Measurements from ENCODE around the gene DIP2C.

DNA sequence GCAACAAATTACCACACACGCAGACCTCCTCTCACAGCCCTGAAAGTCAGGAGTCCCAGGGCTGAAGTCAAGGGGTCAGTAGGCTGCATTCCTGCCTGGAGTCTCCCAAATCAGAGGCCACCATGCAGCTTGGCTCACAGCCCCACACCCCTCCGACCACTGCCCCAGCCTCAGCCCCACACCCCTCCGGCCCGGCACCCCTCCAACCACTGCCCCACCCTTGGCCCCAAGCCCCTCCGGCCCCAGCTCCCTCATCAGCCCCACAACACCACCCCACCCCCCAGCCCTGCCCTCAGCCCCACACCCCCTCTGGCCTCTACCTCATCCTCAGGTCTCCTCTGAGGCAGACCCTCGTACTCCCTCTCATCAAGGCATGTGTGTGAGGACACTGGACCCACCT, 85.7 kb downstream of the DIP2C start:
- no peak for TF ChIP-seq JUND (IDR thresholded peaks at IDR 0.05)
- TF ChIP-seq, protein P1, sequence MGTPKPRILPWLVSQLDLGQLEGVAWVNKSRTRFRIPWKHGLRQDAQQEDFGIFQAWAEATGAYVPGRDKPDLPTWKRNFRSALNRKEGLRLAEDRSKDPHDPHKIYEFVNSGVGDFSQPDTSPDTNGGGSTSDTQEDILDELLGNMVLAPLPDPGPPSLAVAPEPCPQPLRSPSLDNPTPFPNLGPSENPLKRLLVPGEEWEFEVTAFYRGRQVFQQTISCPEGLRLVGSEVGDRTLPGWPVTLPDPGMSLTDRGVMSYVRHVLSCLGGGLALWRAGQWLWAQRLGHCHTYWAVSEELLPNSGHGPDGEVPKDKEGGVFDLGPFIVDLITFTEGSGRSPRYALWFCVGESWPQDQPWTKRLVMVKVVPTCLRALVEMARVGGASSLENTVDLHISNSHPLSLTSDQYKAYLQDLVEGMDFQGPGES (IDR thresholded peaks at IDR 0.05; ENCODE audit: low read depth, low read length): no peak
